ENCODE results near the gene S100Z. TPM values are rescaled to one million over a fixed set of nuclear protein-coding genes. Genes with fewer than 3 reads are reported as not detected.
"Not testable (repeated sequence)": the region's sequence is repeated elsewhere in the genome, so short reads cannot be mapped to it uniquely, and the experiment has no call there.

The S100Z gene
- total RNA-seq, 1 donor from 2014 or later, result 0.38 TPM

DNA sequence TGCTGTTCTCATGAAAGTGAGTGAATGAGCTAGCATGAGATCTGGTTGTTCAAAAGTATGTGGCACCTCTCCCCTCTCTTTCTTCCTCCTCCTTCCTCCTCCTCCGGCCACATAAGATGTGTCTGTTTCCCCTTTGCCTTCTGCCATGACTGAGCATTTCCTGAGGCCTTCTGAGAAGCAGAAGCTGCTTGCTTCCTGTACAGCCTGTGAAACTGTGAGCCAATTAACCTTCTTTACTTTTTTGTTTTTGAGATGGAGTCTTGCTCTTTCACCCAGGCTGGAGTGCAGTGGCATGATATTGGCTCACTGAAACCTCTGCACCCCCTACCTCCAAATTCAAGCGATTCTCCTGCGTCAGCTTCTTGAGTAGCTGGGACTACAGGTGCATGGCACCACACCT, 6.1 kb downstream of the S100Z start:
- no peak for DNase-seq (ENCODE audit: low spot score)
- Mint-ChIP-seq H3K4me1 (ENCODE audit: unreplicated experiment) (peaks cover 22% of the 10 kb centered on the region), H3K9me3 (ENCODE audit: unreplicated experiment) (peaks cover 6% of the 10 kb centered on the region), H3K27me3 (ENCODE audit: unreplicated experiment) (peaks cover 7% of the 10 kb centered on the region), H3K27ac (ENCODE audit: unreplicated experiment) (peak overlapping the region; percentile 68), H3K4me3 (ENCODE audit: unreplicated experiment) (peak overlapping the region; percentile 1), H3K36me3 (ENCODE audit: low read depth, unreplicated experiment) (peaks cover 11% of the 10 kb centered on the region)
- no peak for TF ChIP-seq CTCF (IDR thresholded peaks at IDR 0.05; ENCODE audit: unreplicated experiment)

DNA sequence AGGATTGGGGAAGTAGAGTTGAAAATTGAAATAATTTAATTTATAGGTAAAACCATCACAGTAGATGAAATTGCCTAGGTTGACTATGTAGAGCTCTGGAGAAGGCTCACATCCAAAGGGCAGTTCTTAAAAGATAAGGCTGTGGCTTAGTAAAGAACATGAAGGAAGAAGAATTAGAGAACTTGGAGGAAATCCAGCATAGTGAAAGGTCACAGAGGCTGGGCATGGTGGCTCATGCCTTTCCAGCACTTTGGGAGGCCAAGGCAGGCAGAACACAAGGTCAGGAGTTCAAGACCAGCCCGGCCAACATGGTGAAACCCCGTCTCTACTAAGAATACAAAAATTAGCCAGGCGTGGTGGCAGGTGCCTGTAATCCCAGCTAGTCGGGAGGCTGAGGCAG, 7.0 kb downstream of the S100Z start:
- not testable (repeated sequence) for H3K4me3 Mint-ChIP-seq (ENCODE audit: unreplicated experiment); DNase-seq (ENCODE audit: low spot score); H3K27ac Mint-ChIP-seq (ENCODE audit: unreplicated experiment); H3K9me3 Mint-ChIP-seq (ENCODE audit: unreplicated experiment); H3K27me3 Mint-ChIP-seq (ENCODE audit: unreplicated experiment)
- Mint-ChIP-seq H3K36me3 (ENCODE audit: low read depth, unreplicated experiment) (peaks cover 11% of the 10 kb centered on the region), H3K4me1 (ENCODE audit: unreplicated experiment) (peaks cover 15% of the 10 kb centered on the region)

GRCh38 chr5:76859591-76860247, 9.9 kb downstream of the S100Z start:
- no peaks in the 10 kb centered on the region for H3K9me3 Mint-ChIP-seq (ENCODE audit: unreplicated experiment)
- H3K27ac Mint-ChIP-seq (ENCODE audit: unreplicated experiment), result no peak overlapping the region
- DNase-seq (ENCODE audit: low spot score), result no peak
- peaks cover 5% of the 10 kb centered on the region for H3K27me3 Mint-ChIP-seq (ENCODE audit: unreplicated experiment)
- no peak overlapping the region for H3K4me3 Mint-ChIP-seq (ENCODE audit: unreplicated experiment)
- peaks cover 5% of the 10 kb centered on the region for H3K36me3 Mint-ChIP-seq (ENCODE audit: low read depth, unreplicated experiment)
- H3K4me1 Mint-ChIP-seq (ENCODE audit: unreplicated experiment), result peaks cover 16% of the 10 kb centered on the region
- TF ChIP-seq CTCF (IDR thresholded peaks at IDR 0.05; ENCODE audit: unreplicated experiment), result no peak

DNA sequence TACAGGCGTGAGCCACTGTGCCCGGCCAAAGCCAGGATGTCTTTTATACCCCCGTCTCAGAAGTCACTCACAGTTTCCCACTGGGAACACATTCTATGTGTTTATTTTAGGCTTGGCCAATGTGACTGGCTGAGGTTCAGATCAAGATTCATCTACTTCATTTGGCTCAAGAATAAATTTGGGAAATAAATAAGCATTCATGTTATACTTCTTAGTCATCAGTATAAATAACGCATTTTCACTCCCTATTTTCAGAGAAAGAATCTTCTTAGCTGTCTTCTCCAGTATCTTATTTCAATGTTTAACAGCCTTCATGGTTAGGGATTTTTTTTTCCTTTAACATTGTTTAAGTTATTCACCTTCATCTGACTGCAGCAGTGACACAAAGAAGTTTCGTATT, 11.8 kb downstream of the S100Z start:
- no peak for TF ChIP-seq CTCF (IDR thresholded peaks at IDR 0.05; ENCODE audit: unreplicated experiment)
- no peaks in the 10 kb centered on the region for H3K36me3 Mint-ChIP-seq (ENCODE audit: low read depth, unreplicated experiment)
- peaks cover 1% of the 10 kb centered on the region for H3K27me3 Mint-ChIP-seq (ENCODE audit: unreplicated experiment)
- no peak for DNase-seq (ENCODE audit: low spot score)
- H3K9me3 Mint-ChIP-seq (ENCODE audit: unreplicated experiment), result no peaks in the 10 kb centered on the region
- H3K4me3 Mint-ChIP-seq (ENCODE audit: unreplicated experiment), result no peak overlapping the region
- peaks cover 5% of the 10 kb centered on the region for H3K4me1 Mint-ChIP-seq (ENCODE audit: unreplicated experiment)
- H3K27ac Mint-ChIP-seq (ENCODE audit: unreplicated experiment), result no peak overlapping the region

DNA sequence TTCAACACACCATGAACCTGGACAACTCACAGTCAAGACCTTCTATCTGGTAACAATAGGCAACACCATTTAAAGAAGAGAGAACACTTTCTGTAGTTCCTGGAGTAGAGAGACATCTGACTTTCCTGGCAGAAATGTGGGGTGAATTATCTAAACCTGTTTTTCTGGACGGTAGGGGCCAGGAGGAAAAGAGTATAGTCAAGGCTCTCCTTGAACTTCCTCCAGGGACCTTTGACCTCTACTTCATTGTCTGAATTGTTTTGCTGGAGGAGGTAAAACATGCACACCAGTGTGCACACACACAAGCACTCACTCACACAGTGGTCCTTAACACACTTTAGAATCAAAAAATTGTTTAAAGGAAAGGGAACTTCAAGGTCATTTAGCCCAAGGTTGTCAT, 13.2 kb downstream of the S100Z start:
- no peaks in the 10 kb centered on the region for H3K9me3 Mint-ChIP-seq (ENCODE audit: unreplicated experiment)
- H3K4me1 Mint-ChIP-seq (ENCODE audit: unreplicated experiment), result peaks cover 5% of the 10 kb centered on the region
- no peak overlapping the region for H3K27ac Mint-ChIP-seq (ENCODE audit: unreplicated experiment)
- DNase-seq (ENCODE audit: low spot score), result no peak
- H3K36me3 Mint-ChIP-seq (ENCODE audit: low read depth, unreplicated experiment), result no peaks in the 10 kb centered on the region
- H3K4me3 Mint-ChIP-seq (ENCODE audit: unreplicated experiment), result no peak overlapping the region
- H3K27me3 Mint-ChIP-seq (ENCODE audit: unreplicated experiment), result no peaks in the 10 kb centered on the region
- TF ChIP-seq CTCF (IDR thresholded peaks at IDR 0.05; ENCODE audit: unreplicated experiment), result no peak
